ENCODE results near the gene ITPR1.

Gene ITPR1

GRCh38 chr3:4818986-4819693, 326.0 kb downstream of the ITPR1 start:
- no peak for DNase-seq

- DNase-seq, result no peak
These were observed 326.6 kb downstream of the ITPR1 start for GRCh38 chr3:4819746-4820145.

GRCh38 chr3:4820296-4821121, 327.4 kb downstream of the ITPR1 start:
- no peak for DNase-seq

GRCh38 chr3:4821338-4821737, 328.2 kb downstream of the ITPR1 start:
- DNase-seq, result no peak

- no peak for DNase-seq
These were observed 328.8 kb downstream of the ITPR1 start for GRCh38 chr3:4821975-4822374.

GRCh38 chr3:4822568-4822967, 329.4 kb downstream of the ITPR1 start:
- DNase-seq, result no peak

- no peak for DNase-seq
These were observed 330.2 kb downstream of the ITPR1 start for GRCh38 chr3:4823385-4823784.

- DNase-seq, result no peak
These were observed 331.1 kb downstream of the ITPR1 start for GRCh38 chr3:4823986-4824925.

GRCh38 chr3:4824926-4825325, 331.8 kb downstream of the ITPR1 start:
- no peak for DNase-seq

- DNase-seq, result no peak
These were observed 332.5 kb downstream of the ITPR1 start for GRCh38 chr3:4825436-4826236.

- no peak for DNase-seq
These were observed 333.3 kb downstream of the ITPR1 start for GRCh38 chr3:4826237-4827100.

- DNase-seq, result no peak
These were observed 334.6 kb downstream of the ITPR1 start for GRCh38 chr3:4827767-4828166.

- no peak for DNase-seq
These were observed 335.3 kb downstream of the ITPR1 start for GRCh38 chr3:4828279-4829030.

- no peak for DNase-seq
These were observed 335.9 kb downstream of the ITPR1 start for GRCh38 chr3:4829031-4829394.

- no peak for DNase-seq
These were observed 337.4 kb downstream of the ITPR1 start for GRCh38 chr3:4830586-4830914.

GRCh38 chr3:4831580-4831950, 338.4 kb downstream of the ITPR1 start:
- no peak for DNase-seq

GRCh38 chr3:4833471-4833870, 340.3 kb downstream of the ITPR1 start:
- DNase-seq, result no peak

GRCh38 chr3:4834403-4834866, 341.3 kb downstream of the ITPR1 start:
- no peak for DNase-seq

GRCh38 chr3:4835616-4836043, 342.5 kb downstream of the ITPR1 start:
- DNase-seq, result no peak

- DNase-seq, result no peak
These were observed 343.4 kb downstream of the ITPR1 start for GRCh38 chr3:4836516-4836915.
